Stimulated activated effector memory CD8-positive, alpha-beta T cell treated with anti-CD3 and anti-CD28 coated beads, Interleukin-12 subunit alpha, Interleukin-12 subunit beta, amount 100 ng/mL, for 72 hours (primary cell): ENCODE measurements around the gene TANK.

Experiments
- ATAC-seq: fragments of 150-1000 bp; cut with Tn5 transposase; 2 replicates; pipeline ENCODE4 v1.10.0; 2021
- DNase-seq, 2 donors: peaks; one replicate each; pipeline ENCODE4 v3.0.0; 2021 to 2022; ENCODE audit warnings: low spot score in 2 of 2
- H3K27ac Mint-ChIP-seq: one replicate; pipeline ENCODE4 v1.8.0; 2022; ENCODE audit warnings: mild to moderate bottlenecking, mixed read lengths
- H3K36me3 Mint-ChIP-seq: one replicate; pipeline ENCODE4 v1.8.0; 2022; ENCODE audit warnings: mild to moderate bottlenecking, mixed read lengths
- H3K4me1 Mint-ChIP-seq: one replicate; pipeline ENCODE4 v1.8.0; 2022; ENCODE audit warnings: mixed read lengths
- H3K4me3 Mint-ChIP-seq: one replicate; pipeline ENCODE4 v1.8.0; 2022; ENCODE audit warnings: mild to moderate bottlenecking, mixed read lengths
- H3K9me3 Mint-ChIP-seq: one replicate; pipeline ENCODE4 v1.8.0; 2022; ENCODE audit warnings: mixed read lengths

The TANK gene

GRCh38 chr2:161160226-161161073 lies at the start of gene TANK:
TANK (plus strand) TSS chr2:161160428; CDS start chr2:161179663, 19,235 bp downstream.
- Mint-ChIP-seq H3K4me1 (peaks cover 59% of the 10 kb centered on the region), H3K27ac (peak within 1 kb of the TSS; percentile 97), H3K9me3 (no peaks in the 10 kb centered on the region)

GRCh38 chr2:161111531-161111930 lies 48.7 kb upstream of the TANK start:
- Mint-ChIP-seq H3K4me1 (peaks cover 11% of the 10 kb centered on the region), H3K27ac (no peak overlapping the region), H3K4me3 (no peak overlapping the region), H3K9me3 (no peaks in the 10 kb centered on the region), H3K36me3 (no peaks in the 10 kb centered on the region)
- ATAC-seq (no peak), DNase-seq (no peak)

More at GRCh38 chr2:161160226-161161073, at the start of gene TANK:
- peak; percentile 77 to 95 for DNase-seq
- peak; percentile 98 for ATAC-seq
- H3K4me3 Mint-ChIP-seq, result peak within 1 kb of the TSS; percentile 90
- H3K36me3 Mint-ChIP-seq, result peaks cover 70% of the 10 kb centered on the region

GRCh38 chr2:161112908-161113307 lies 47.3 kb upstream of the TANK start:
- Mint-ChIP-seq H3K27ac (no peak overlapping the region), H3K4me1 (peaks cover 11% of the 10 kb centered on the region)
- no peak for DNase-seq

GRCh38 chr2:161113693-161114575 lies 46.3 kb upstream of the TANK start:
- ATAC-seq (peak; percentile 99), DNase-seq (peak in 1 of 2 donors; percentile 60)
- Mint-ChIP-seq H3K36me3 (no peaks in the 10 kb centered on the region), H3K9me3 (no peaks in the 10 kb centered on the region), H3K27ac (no peak overlapping the region), H3K4me1 (peaks cover 11% of the 10 kb centered on the region), H3K4me3 (no peak overlapping the region)

More at GRCh38 chr2:161112908-161113307, 47.3 kb upstream of the TANK start:
- Mint-ChIP-seq H3K4me3 (no peak overlapping the region), H3K36me3 (no peaks in the 10 kb centered on the region), H3K9me3 (no peaks in the 10 kb centered on the region)
- no peak for ATAC-seq

- peaks cover 16% of the 10 kb centered on the region for H3K4me1 Mint-ChIP-seq
Measured at GRCh38 chr2:161115205-161115604, 45.0 kb upstream of the TANK start.

GRCh38 chr2:161115605-161116380 lies 44.4 kb upstream of the TANK start:
- Mint-ChIP-seq H3K36me3 (no peaks in the 10 kb centered on the region), H3K4me3 (no peak overlapping the region), H3K9me3 (no peaks in the 10 kb centered on the region), H3K27ac (no peak overlapping the region), H3K4me1 (peaks cover 16% of the 10 kb centered on the region)
- ATAC-seq, result no peak
- DNase-seq, result no peak

More at GRCh38 chr2:161115205-161115604, 45.0 kb upstream of the TANK start:
- DNase-seq, result no peak
- no peaks in the 10 kb centered on the region for H3K9me3 Mint-ChIP-seq
- no peak overlapping the region for H3K4me3 Mint-ChIP-seq
- ATAC-seq, result no peak
- H3K27ac Mint-ChIP-seq, result no peak overlapping the region
- no peaks in the 10 kb centered on the region for H3K36me3 Mint-ChIP-seq

GRCh38 chr2:161116509-161116908 lies 43.7 kb upstream of the TANK start:
- no peak for DNase-seq
- Mint-ChIP-seq H3K36me3 (no peaks in the 10 kb centered on the region), H3K4me3 (no peak overlapping the region), H3K27ac (no peak overlapping the region), H3K9me3 (no peaks in the 10 kb centered on the region), H3K4me1 (peaks cover 18% of the 10 kb centered on the region)
- ATAC-seq, result no peak

- H3K27ac Mint-ChIP-seq, result no peak overlapping the region
- DNase-seq (no peak), ATAC-seq (no peak)
- H3K4me1 Mint-ChIP-seq, result peaks cover 22% of the 10 kb centered on the region
- H3K4me3 Mint-ChIP-seq, result no peak overlapping the region
- H3K9me3 Mint-ChIP-seq, result no peaks in the 10 kb centered on the region
- no peaks in the 10 kb centered on the region for H3K36me3 Mint-ChIP-seq
Measured at GRCh38 chr2:161117506-161117905, 42.7 kb upstream of the TANK start.

GRCh38 chr2:161118722-161119121 lies 41.5 kb upstream of the TANK start:
- no peaks in the 10 kb centered on the region for H3K9me3 Mint-ChIP-seq
- ATAC-seq (no peak), DNase-seq (no peak)
- no peak overlapping the region for H3K4me3 Mint-ChIP-seq
- no peak overlapping the region for H3K27ac Mint-ChIP-seq
- H3K4me1 Mint-ChIP-seq, result peaks cover 32% of the 10 kb centered on the region
- H3K36me3 Mint-ChIP-seq, result no peaks in the 10 kb centered on the region

- H3K9me3 Mint-ChIP-seq, result no peaks in the 10 kb centered on the region
- ATAC-seq (no peak), DNase-seq (no peak)
- peaks cover 24% of the 10 kb centered on the region for H3K4me1 Mint-ChIP-seq
- no peak overlapping the region for H3K27ac Mint-ChIP-seq
- H3K4me3 Mint-ChIP-seq, result no peak overlapping the region
- H3K36me3 Mint-ChIP-seq, result no peaks in the 10 kb centered on the region
Measured at GRCh38 chr2:161119483-161119882, 40.7 kb upstream of the TANK start.

- Mint-ChIP-seq H3K4me1 (peaks cover 23% of the 10 kb centered on the region), H3K27ac (no peak overlapping the region), H3K36me3 (no peaks in the 10 kb centered on the region), H3K9me3 (no peaks in the 10 kb centered on the region), H3K4me3 (no peak overlapping the region)
- no peak for ATAC-seq
- no peak for DNase-seq
Measured at GRCh38 chr2:161120775-161121174, 39.5 kb upstream of the TANK start.

GRCh38 chr2:161121622-161122021 lies 38.6 kb upstream of the TANK start:
- Mint-ChIP-seq H3K4me1 (peaks cover 23% of the 10 kb centered on the region), H3K36me3 (no peaks in the 10 kb centered on the region), H3K4me3 (no peak overlapping the region), H3K9me3 (no peaks in the 10 kb centered on the region), H3K27ac (no peak overlapping the region)
- no peak for ATAC-seq
- DNase-seq, result no peak

- DNase-seq, result no peak
- Mint-ChIP-seq H3K4me1 (peaks cover 23% of the 10 kb centered on the region), H3K9me3 (no peaks in the 10 kb centered on the region), H3K36me3 (no peaks in the 10 kb centered on the region), H3K27ac (peak overlapping the region; percentile 0), H3K4me3 (peak overlapping the region; percentile 28)
- ATAC-seq, result peak; percentile 96
Measured at GRCh38 chr2:161122772-161123530, 37.3 kb upstream of the TANK start.

GRCh38 chr2:161123531-161124030 lies 36.6 kb upstream of the TANK start:
- Mint-ChIP-seq H3K4me1 (peaks cover 23% of the 10 kb centered on the region), H3K36me3 (no peaks in the 10 kb centered on the region), H3K9me3 (no peaks in the 10 kb centered on the region), H3K27ac (peak overlapping the region; percentile 0), H3K4me3 (peak overlapping the region; percentile 28)
- ATAC-seq (peak; percentile 77), DNase-seq (no peak)
